GM19238 (cell line): ENCODE results near the gene PRRX1.

Experiments used
- DNase-seq: peaks from one replicate; pipeline ENCODE4 v3.0.0; 2011; ENCODE audit warnings: low spot score; ENCODE audit not compliant: insufficient read length

Gene PRRX1

DNA sequence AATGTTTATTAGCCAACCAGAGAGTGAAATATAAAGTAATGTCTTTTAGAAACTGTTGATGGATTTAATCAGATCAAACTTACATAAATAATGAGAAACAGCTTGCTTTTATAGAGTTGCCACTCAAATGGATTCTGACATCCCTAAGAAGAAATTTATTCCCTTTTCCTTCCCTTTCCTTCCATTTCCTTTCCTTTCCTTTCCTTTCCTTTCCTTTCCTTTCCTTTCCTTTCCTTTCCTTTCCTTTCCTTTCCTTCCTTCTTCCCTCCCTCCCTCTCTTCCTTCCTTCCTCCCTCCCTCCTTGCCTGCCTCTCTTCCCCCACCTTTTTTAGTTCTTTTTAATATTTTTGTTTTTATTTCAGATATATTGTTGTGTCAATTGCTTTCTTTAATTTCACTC, 27.3 kb downstream of the PRRX1 start:
- DNase-seq, result no peak

DNA sequence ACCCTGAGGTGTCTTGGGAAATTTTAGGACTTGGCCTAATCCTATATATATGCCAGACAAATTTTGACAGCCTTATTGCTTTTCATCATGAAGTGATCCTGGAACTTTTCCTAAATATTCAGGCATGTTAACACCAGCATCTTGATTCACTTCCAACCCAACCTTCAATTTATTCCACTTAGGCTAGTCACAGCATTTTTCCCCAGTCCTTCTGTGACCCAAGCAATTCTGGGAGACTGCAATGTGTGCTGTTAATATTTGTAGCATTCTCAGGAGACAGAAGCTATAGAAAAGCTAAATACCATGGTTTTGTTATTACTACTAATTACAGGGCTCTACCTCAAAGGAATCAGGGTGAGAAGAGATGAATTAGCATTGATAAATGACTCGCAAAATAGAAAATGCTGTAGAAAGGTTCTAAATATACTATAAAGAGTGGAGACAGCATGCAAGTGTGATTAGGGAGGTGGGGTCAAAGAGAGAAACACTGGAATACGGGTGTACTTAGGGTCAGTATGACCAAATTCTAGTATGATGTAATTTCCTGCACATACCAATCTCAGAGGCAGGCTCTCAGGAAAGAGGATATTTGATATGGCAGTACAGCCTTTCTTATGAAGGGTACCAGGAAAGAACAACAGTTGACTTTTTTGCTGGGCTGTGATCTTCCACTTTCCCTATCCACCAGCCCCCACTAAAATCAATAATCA, 29.1 kb downstream of the PRRX1 start:
- no peak for DNase-seq

DNA sequence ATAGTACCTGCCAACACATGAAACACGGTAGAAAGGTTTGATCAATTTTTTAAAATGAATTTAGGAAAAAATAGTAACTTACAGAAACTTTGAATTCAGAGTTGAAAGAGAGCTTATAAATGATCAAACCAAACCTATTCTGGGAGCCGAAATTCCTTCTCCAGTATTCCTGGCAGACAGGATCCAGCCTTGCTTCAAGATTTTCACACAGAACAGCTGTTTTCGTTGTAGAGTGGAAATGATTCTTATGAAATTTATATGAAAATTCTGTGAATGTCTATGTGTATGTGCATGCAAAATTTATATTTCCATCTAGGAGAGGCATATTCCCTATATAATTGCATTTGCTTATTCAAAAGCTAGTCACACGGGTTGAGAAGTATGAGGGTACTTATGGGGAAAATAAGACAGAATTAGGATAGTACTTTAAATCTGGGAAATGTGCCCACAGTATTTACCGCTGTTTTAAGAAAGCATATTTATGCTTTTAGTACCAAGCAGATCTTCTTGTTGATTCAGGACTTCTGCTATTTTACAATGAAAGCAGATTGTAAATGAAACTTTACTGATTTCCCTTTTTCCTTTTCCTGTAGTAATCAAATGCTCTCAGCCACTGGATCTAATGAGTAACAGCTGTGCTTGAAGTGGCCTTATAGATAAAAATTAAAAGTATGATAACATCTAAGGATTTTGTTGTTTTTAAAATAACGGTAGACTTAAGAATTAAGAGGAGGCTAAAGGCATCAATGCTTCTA, 30.4 kb downstream of the PRRX1 start:
- no peak for DNase-seq

GRCh38 chr1:170695955-170696590, 32.1 kb downstream of the PRRX1 start:
- DNase-seq, result no peak

- no peak for DNase-seq
Observed at GRCh38 chr1:170696591-170697290, 32.8 kb downstream of the PRRX1 start.

DNA sequence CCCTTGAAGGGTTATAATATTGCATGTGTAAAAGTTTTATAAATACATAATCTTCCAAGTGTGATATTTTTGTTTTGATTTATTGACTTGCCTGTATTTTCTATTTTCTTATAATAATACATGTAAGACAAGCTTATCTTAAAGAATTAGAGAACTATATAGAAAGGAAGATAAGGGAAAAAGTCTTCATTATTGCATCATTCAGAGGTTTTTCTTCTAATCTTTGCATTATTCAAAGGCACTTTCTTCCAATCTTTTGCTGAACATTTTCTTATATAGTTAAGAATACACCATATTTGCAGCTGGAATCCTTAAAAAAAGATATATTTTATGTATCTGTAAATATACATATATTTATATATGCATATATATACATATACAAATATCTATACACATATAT, 33.4 kb downstream of the PRRX1 start:
- DNase-seq, result no peak

DNA sequence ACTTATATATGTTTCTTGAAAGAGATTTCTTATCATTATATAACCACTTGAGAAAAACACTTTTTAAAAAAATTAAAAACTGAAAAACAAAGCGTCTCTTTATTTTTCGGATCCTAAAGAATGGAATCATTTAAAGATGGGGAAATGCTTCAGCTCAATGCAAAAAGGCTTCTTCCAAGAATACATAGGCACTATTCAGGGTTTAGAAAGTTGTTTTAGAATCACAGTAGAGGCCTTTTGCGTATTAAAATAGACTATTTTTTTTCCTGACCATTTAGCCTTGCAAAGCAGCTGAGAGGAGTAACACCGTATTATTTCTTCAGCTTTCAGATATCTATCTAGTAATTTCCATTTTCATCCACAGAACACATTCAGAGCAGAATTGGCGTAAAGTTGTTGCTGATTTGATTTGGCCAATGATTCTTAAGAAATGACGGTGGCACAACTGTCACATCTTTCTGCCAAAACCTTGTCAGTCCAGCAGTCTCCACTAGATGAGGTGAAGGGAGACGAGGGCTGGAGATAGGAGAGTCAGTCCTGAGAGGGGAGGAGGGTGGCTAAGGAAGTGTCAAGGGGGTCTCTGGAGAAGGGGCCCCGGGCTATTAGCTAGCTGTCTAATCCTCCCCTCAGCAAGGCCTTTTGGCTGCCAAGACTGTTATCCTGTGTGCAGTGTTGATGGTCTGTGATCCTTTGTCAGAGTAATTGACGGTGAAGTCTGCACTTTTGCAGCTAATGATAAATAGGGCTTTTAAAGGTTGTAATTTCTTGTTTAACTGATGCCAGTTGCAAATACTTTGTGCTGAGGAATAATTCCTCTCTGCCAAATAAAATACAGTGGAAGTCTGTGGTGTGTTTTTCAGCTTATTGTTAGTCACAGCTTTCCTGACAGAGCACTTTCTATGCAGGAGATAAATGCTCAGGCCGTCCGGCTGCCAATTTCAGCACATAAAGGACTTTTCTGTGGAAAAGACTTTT, 34.7 kb downstream of the PRRX1 start:
- no peak for DNase-seq

GRCh38 chr1:170699696-170700095, 35.8 kb downstream of the PRRX1 start:
- no peak for DNase-seq

DNA sequence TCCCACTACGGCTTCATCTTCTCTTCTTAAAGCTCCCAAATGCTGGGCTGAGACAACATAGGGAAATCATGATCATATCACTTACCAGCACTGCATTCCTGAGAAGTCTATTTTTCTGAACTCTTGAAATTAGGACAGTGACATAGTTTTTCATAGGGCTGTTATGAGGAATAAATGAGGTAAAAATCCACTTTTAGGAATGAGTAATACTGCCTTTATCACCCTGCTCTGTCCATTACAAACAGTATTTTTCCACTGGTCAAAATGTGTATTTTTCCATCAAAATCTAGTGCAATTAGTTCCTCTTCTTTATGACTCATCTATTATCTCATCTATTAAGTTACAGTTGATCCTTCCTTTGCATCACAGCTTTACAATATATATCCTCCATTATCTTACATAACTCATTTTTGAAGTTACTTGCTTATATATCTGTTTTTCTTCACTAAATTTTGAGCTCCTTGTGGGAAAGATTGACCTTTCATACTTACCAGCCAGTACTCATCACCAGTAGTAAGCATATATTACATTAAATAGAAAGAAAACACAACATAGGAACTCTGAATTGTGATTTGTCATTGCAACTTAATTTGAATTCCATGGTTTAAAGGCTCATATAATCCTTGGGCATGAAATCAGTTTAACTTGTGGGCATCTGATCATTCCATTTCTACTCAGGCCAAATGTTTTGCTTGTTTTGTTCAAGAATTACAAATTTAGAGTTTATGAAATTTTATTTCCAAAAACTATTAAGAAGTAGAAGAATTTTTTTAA, 37.1 kb downstream of the PRRX1 start:
- no peak for DNase-seq

GRCh38 chr1:170701962-170702361, 38.0 kb downstream of the PRRX1 start:
- DNase-seq, result no peak

DNA sequence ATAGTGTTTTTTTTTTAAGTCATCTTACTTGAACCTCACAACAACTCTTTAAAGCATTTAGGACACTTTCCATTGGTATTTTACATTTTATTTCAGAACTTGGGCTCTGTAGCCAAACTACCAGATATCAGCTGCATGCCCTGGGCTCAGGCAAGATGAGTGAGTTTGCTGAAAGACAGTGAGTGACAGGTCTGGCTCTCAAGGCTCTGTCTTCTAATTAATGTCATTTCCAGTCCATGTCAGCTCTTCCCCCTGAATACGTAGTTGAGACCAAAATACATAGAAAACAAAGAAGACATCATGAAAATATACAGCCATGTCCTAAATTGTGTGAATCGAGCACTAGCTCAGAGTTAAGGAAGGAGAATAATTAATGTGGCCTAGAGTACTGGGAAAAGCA, 39.7 kb downstream of the PRRX1 start:
- no peak for DNase-seq

DNA sequence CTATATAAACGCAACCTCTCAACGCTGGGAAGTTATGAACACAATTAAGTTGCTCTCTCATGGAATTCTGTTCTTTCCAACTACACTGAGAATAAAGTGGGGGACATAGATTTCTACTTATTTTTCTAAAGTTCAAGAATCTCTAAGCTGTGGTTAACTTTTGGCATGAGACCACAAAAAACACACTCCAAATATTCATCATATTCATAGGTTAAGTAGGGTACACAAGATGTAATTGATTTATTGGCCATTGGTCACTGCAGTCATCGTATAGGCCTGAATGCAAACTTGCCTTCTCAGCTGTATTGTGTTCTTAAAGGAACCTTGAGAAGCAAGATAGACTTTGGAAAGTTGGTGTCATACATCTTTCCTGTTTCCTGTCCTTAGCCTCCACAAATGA, 40.3 kb downstream of the PRRX1 start:
- DNase-seq, result no peak

GRCh38 chr1:170705981-170706380, 42.0 kb downstream of the PRRX1 start:
- DNase-seq, result no peak

DNA sequence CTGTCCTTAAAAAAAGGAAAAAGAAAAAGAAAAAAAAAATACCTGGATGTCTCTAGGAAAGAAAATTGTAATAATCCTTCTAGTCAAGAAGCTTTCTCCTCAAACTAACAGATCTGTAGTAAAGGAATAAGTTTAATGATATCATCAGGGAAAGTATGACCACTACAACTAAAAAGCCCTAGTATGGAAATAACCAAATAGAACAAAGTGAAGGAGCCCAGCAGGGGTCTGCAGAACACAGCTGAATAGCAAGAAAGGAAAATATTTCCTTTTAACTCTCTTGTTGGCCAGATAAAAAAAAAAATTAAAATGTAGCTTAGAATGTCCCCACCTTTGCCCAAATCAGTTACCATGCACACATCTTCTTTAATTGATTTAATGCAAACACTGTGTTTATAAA, 43.2 kb downstream of the PRRX1 start:
- DNase-seq, result no peak

GRCh38 chr1:170707959-170708655, 44.2 kb downstream of the PRRX1 start:
- DNase-seq, result no peak

GRCh38 chr1:170711682-170712081, 47.8 kb downstream of the PRRX1 start:
- DNase-seq, result no peak

GRCh38 chr1:170714163-170714562, 50.2 kb downstream of the PRRX1 start:
- no peak for DNase-seq

DNA sequence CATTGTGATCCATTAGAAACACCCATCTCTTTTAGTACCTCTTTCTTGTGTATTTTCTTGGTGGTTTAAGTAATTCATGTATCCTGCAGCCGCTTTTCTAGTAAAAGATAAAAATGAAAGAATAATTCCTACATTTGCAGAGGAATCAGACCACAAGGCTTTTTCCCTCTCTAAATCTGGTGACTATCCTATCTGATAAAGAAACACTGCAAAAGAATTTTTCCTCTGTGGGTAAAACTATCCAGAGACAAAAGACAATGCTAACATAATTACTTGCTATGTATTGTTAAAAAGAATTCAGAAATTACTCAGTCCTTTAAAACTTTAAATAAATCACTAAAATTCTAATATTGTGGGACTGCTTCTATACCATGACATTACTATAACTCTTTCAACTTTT, 51.0 kb downstream of the PRRX1 start:
- DNase-seq, result no peak

DNA sequence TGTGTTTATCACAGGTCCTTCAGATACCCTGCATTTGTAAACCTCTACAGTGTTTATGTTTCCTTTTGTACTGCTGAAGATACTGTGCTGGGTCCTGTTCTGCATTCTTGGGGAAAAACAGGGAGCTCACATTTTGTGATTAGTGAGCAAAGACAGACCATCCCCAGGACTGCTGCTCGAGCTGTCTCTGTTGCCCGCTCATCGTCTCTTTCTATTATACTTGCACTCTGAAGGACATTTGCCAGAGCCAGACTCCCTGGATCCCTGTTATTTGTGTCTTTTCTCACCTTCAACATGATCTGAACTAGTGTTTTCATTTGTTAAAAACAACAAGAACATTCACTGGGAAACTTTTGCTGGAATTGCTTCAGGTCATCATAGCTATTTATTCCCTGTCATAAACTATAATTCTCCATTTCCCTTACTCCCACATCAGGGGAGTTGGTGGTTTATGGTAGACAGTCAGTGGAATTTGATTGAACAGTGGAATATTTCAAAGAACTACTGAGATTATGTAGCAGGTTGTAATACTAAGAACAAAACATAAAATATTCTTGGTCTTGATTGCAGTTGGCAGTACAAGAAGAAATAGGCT, 53.0 kb downstream of the PRRX1 start:
- no peak for DNase-seq
